AG04450 (cell line): ENCODE measurements around the gene SYMPK. TPM values are rescaled to one million over a fixed set of nuclear protein-coding genes. Genes with fewer than 3 reads are reported as not detected.

Source experiments
- CTCF ChIA-PET: fragments of 300-600, 350-600 bp; formaldehyde crosslinking; extraction: SDS; loops from one replicate; lab custom pipeline; 2022; ENCODE audit warnings: antibody characterized with exemption, inconsistent platforms; lab: Charles Lee
- POLR2A ChIA-PET: fragments of 350-600 bp; formaldehyde crosslinking; extraction: SDS; loops from one replicate; lab custom pipeline; 2021; ENCODE audit warnings: antibody characterized with exemption, inconsistent platforms; lab: Yijun Ruan, JAX
- DNase-seq: peaks from one replicate; pipeline ENCODE4 v3.0.0-alpha.2; 2011; ENCODE audit warnings: low read depth, low spot score
- H3K27ac ChIP-seq: one replicate; pipeline ENCODE4 v1.5.1; 2012; ENCODE audit warnings: low read depth, low read length, control low read depth
- H3K27me3 ChIP-seq: one replicate; pipeline ENCODE4 v1.6.0; 2012; ENCODE audit warnings: low read length; ENCODE audit not compliant: control insufficient read depth, insufficient read depth
- H3K4me3 ChIP-seq: 2 replicates; pipeline ENCODE4 v1.5.1; 2011; ENCODE audit warnings: mild to moderate bottlenecking, low read depth, low read length, control low read depth
- H3K9me3 ChIP-seq: 2 replicates; pipeline ENCODE4 v1.5.1; 2012; ENCODE audit warnings: low read length; ENCODE audit not compliant: control insufficient read depth, insufficient read depth
- CTCF ChIP-seq: IDR thresholded peaks from 2 replicates; pipeline ENCODE4 v1.5.1; 2011; ENCODE audit warnings: low read depth, low read length, control low read depth, inconsistent platforms
- polyA plus RNA-seq: library from polyadenylated mRNA; depleted of rRNA; stranded (reverse); fragments of >200 nt; gene quantifications from 2 replicates; pipeline ENCODE4 v1.2.3, GENCODE V29; 2011

SYMPK gene
- polyA plus RNA-seq, 1 experiment, result 63.1 TPM

- Histone ChIP-seq H3K27ac (no peak overlapping the region), H3K9me3 (no peaks in the 10 kb centered on the region), H3K27me3 (no peaks in the 10 kb centered on the region), H3K4me3 (no peak overlapping the region)
- ChIA-PET CTCF (interaction anchor here (2.1 kb wide), 1 partner anchor 36 kb away, joined by 12 read pairs; no protein-coding TSS in a partner anchor), POLR2A (interaction anchor here (0.6 to 1.4 kb wide), 2 partner anchors 10 to 18 kb away, joined by 4 read pairs; partner anchors contain the start of gene SYMPK)
- no peak for DNase-seq
- TF ChIP-seq CTCF, result no peak
Observed at GRCh38 chr19:45852983-45853382, 10.0 kb downstream of the SYMPK start.

GRCh38 chr19:45852145-45852750, 10.7 kb downstream of the SYMPK start:
- POLR2A ChIA-PET, result interaction anchor here (0.6 kb wide), 1 partner anchor 18 kb away, joined by 4 read pairs; no protein-coding TSS in a partner anchor
- no peak overlapping the region for H3K4me3 ChIP-seq
- H3K27ac ChIP-seq, result no peak overlapping the region
- DNase-seq, result no peak
- no peak for TF ChIP-seq CTCF
- no peaks in the 10 kb centered on the region for H3K9me3 ChIP-seq
- no peaks in the 10 kb centered on the region for H3K27me3 ChIP-seq
- CTCF ChIA-PET, result interaction anchor here (0.7 to 3.2 kb wide), 2 partner anchors 16 to 35 kb away, joined by 3 to 15 read pairs; no protein-coding TSS in a partner anchor

GRCh38 chr19:45848922-45849321, 14.0 kb downstream of the SYMPK start:
- Histone ChIP-seq H3K27ac (no peak overlapping the region), H3K9me3 (no peaks in the 10 kb centered on the region), H3K4me3 (no peak overlapping the region), H3K27me3 (no peaks in the 10 kb centered on the region)
- ChIA-PET POLR2A (no interaction called here), CTCF (interaction anchor here (0.5 to 1.1 kb wide), 4 partner anchors 8 to 1309 kb away, joined by 3 to 7 read pairs (median 3); no protein-coding TSS in a partner anchor)
- peak; percentile 37 for TF ChIP-seq CTCF
- DNase-seq, result no peak

GRCh38 chr19:45847663-45848062, 15.3 kb downstream of the SYMPK start:
- ChIA-PET CTCF (interaction anchor here (0.7 kb wide), 1 partner anchor 65 kb away, joined by 4 read pairs; the partner anchor contains the start of gene DMPK), POLR2A (no interaction called here)
- TF ChIP-seq CTCF, result no peak
- no peak overlapping the region for H3K27ac ChIP-seq
- no peaks in the 10 kb centered on the region for H3K27me3 ChIP-seq
- no peak for DNase-seq
- no peak overlapping the region for H3K4me3 ChIP-seq
- H3K9me3 ChIP-seq, result no peaks in the 10 kb centered on the region

- CTCF ChIA-PET, result interaction anchor here (2.4 kb wide), 1 partner anchor 25 kb away, joined by 11 read pairs; no protein-coding TSS in a partner anchor
- Histone ChIP-seq H3K27me3 (no peaks in the 10 kb centered on the region), H3K9me3 (peaks cover 7% of the 10 kb centered on the region), H3K27ac (no peak overlapping the region), H3K4me3 (no peak overlapping the region)
- POLR2A ChIA-PET, result interaction anchor here (0.5 kb wide), 1 partner anchor 21 kb away, joined by 5 read pairs; the partner anchor contains the start of gene SYMPK
- no peak for DNase-seq
- no peak for TF ChIP-seq CTCF
Observed at GRCh38 chr19:45842198-45842597, 20.7 kb downstream of the SYMPK start.
